GM19099 (cell line): ENCODE results near the gene PTDSS2.

Source experiments
- POLR2A ChIP-seq: IDR thresholded peaks from 3 replicates; pipeline ENCODE4 v1.6.1; 2011; ENCODE audit warnings: low read depth; ENCODE audit not compliant: insufficient read length; ENCODE audit errors: extremely low read depth

PTDSS2 gene

DNA sequence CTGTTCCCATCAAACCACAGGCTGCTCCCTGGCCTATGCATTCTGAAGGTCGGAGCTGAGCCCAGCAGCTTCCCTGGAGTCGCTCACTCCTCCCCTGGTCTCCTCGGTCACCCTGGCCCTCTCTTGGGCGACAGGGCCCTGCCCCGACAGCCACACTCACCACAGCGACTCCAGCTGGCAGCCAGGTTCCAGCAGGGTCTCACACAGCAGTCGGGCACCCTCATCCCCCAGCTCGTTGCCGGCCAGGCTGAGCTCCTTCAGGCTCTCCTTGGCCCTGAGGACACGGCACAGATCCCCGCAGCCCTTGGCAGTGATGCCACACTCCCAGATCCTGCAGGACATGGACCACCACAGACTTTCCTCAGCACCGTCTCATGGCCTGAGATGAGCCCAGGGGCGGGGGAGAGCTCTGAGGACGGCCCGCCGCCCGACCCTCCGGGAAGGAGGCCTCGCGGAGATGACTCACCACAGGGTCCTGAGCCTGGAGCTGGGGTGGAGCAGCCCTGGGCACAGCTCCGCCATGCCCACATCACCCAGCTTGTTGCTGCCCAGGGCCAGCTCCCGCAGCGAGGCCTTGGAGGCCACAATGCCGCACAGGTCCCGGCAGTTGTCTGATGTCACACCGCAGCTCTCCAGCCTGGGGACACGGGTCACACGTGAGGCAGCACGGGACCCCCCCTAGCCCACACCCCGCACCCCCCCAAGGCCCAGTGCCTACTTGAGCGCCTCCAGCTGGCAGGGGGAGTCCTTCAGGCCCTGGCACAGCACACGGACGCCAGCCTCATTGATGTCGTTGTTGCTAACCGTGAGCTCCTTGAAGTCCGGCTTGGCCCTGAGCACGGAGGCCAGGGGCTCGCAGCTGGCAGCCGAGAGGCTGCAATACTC is 48.5 kb downstream of the PTDSS2 start:
- TF ChIP-seq POLR2A, result no peak

DNA sequence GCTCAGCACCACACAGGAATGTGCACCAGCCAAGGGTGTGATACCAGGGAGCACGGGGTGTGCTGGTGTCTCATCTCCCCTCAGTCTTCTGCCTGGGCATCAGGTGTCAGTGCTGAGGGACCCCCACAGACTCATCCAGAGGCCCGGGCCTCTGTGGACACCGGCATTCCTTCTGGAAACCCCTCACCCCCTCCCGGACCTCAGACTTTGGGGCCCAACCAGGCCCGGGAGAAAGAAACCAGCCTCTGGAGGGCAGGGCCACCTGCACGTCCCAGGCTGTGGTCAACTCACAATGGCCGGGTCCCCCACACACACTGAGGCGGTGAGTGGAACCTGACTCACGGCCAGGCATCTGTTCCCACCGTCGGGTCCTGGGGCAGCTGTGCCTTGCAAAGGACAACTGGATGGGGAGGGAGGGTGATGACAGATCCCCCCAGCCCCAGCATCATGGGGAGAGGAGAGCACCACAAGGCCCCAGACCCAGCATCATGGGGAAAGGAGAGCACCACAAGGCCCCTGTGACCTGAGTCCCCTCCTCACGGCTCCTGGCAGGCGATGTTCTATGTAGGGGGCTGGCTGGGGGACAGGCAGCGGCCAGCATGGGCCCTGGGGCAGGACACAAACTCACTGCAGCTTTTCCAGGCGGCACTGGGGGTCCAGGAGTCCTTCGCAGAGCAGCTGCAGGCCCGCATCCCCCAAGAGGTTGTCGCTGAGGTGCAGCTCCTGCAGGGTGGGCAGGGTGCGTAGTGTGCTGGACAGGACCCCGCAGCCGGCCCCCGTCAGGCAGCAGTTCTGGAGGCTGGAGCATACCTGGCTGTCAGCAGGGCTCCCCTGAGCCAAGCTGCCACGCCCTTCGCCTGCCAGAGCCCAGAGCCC is 49.4 kb downstream of the PTDSS2 start:
- TF ChIP-seq POLR2A, result no peak

DNA sequence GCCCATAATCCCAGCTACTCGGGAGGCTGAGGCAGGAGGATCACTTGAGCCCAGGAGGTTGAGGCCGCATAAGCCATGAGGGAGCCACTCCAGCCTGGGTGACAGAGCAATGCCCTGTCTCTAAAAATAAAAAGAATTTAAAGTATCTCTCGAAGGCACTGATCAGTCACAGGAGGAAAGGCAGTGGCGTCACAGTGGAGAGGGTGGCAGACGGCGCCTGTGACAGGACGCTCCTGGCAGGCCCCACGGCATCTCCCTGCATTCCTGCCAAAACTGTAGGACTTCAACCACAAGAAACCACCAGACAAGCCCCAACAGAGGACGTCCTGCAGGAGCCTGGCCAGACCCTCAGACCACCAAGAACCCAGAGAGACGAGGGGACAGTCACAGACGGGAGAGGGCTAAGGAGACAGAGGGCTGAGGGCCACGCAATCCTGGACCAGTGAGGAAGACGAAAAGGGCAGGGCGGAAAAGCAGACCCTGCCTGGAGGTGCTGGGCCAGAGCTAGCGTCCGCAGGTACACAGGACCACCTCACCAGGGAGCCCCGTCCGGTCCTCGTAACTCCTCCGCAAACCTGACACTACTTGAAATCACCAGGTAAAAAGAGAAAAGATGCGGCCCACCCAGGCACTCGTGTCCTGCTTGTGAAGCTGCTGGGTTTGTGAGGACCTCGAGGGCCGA is 51.1 kb downstream of the PTDSS2 start:
- no peak for TF ChIP-seq POLR2A

DNA sequence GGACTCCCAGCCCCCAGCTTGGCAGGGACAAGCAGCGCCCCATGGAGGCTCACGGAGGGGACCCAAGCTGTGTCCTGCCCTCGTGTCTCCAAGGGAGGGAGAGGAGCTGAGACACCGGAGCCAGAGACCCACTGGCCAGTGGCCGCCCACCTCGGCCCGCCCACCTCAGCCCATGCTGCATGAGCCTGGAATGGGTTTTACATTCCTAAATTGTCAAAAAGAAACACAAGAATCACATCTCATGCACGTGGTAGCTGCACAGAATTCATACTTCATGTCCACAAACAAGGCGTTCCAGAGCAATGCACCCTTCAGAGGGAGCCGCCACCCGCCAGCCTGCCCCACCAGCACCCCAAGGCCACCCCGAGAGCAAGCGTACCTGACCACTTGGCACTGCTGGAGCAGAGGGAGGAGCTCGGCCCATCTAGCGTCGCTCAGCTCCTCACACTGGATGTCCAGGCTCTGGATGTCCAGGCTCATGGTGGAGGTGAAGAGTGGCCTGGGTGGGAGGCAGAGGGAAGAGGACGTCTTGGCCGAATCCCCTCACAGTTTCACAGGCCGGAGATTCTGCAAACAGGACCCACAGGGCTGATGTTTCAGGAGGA is 51.7 kb downstream of the PTDSS2 start:
- TF ChIP-seq POLR2A, result no peak

DNA sequence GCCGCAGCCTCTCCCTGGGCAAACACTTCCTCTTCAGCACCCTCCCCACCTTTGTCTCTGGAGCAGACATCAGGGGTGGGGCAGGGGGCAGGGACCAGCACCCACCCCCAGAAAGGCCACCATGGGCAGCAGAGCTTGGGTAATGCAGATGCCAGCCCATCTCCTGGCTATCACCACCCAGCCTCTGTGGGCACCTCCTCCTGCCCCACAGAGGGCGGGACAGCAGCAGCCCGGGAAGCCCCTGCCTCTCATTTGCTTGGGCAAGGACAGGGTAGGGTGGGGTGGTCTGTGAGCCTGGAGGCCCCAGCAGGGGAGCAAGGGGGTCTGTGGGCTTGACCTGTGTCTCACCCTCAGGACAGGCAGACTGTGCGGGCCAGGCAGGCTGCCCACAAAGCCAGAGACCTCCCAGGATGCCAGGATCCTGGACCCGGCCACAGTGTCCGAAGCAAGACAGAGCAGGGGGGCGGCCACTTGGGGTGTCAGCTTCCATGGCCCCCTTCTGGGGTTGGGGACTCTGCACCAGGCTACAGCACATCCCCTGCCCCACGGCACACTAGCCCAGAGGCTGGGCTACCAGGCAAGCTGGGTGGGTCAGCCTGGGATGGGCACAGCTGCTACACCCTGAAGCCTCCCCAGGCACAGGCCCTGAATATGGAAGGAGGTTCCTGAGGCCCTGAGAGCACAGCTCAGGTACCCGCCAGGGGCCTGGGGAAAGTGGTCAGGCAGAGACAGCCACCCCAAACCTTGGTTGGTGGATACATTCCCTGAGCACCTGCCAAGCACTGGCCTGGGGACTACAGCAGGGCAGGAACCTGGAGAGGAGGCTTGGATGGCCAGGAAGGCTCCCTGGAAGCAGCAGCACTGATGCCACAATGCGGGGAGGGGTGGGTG is 52.5 kb downstream of the PTDSS2 start:
- TF ChIP-seq POLR2A, result no peak

DNA sequence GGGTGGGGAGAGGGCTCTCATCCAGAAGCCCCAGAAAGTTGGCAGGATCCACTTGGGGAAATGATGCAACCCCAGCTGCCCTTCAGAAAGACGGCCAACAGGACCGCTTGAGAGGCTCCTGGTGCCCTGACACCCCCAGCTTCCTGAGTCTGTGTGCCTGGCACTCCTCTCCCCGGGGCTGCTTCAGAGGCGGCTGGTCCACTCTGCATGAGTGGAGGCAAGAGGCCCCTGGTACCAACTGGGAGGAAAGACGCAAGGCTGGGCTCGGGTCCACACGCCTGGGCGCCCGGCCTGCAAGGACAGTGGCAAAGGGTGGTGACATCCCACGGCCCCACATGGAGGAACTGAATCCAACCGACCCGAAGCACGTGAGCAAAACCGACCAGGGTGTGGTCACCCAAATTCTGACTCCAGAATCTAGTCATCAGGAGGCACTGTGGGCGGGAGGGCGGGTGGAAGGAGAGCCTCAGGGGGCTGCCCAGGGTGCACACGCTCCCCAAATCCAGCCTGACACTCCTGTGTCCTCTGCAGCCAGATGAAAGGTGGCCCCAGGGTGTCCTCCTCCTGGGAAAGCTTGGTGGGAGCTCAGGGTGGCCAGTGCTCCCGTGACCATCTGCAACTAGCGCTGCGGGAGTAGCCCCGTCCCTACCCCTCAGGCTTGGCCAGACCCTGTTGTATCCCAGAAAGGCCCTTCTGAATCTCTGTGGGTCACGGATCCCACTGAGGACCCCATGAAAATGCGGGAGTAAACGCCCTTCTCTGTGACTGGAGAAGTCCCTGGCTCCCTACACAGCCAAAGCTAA is 53.3 kb downstream of the PTDSS2 start:
- no peak for TF ChIP-seq POLR2A

DNA sequence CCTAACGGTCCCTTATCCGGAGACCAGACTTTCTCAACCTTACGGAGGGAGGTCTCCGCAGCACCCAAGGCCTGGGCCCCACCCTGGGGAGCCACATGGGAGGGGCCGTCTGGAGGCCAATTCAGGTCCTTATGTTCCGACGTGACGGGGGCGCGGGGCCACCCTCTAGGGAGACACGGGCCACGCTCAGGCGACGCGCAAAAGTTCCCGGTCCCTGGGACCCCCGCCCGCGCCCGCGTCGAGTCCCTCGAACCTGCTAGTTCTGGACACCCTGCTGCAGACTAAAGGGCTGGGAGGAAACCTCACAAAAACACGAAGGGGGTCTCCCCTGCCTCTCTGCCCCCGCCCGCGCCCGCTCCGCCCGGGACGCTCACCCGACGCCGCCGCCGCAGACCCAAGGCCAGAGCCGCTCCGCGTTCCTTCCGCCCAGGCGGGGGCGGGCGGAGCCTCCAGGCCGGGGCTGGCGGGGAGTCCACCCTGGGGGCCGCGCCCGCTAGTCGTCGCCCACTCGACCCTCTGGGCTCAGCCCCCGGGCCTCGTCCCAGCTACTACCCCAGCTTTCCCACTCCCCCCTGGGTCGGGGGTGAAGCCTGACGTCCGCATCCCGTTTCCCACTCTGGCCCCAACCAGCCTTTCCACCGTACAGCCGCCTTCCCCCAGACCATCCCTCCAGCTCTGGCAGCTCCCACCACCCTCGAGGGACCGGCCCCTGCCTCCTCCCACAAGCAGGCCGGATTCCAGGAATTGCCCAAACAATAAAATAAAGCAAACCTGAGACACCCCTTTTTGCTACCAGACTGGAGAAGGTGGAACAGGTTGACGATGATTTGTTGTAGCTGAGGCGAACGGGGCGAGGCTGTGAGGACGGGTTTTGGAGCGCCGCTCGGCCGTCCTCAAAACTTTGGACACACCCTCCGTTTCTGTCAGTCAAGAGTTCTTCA is 54.2 kb downstream of the PTDSS2 start:
- TF ChIP-seq POLR2A, result peak; percentile 29

DNA sequence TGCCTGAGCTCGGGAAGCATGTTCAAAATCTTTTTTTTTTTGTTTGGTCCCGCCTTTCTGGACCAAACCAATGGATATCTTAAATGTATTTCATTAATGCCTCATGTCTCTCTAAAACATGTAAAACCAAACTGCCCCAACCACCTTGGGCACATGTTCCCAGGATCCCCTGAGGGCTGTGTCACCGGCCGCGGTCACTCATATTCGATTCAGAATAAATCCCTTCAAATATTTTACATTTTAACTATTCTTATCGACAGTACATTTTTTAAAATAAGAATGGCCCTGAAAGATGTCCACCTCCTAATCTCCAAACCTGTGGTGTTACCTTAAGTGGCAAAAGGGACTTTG is 54.9 kb downstream of the PTDSS2 start:
- no peak for TF ChIP-seq POLR2A

DNA sequence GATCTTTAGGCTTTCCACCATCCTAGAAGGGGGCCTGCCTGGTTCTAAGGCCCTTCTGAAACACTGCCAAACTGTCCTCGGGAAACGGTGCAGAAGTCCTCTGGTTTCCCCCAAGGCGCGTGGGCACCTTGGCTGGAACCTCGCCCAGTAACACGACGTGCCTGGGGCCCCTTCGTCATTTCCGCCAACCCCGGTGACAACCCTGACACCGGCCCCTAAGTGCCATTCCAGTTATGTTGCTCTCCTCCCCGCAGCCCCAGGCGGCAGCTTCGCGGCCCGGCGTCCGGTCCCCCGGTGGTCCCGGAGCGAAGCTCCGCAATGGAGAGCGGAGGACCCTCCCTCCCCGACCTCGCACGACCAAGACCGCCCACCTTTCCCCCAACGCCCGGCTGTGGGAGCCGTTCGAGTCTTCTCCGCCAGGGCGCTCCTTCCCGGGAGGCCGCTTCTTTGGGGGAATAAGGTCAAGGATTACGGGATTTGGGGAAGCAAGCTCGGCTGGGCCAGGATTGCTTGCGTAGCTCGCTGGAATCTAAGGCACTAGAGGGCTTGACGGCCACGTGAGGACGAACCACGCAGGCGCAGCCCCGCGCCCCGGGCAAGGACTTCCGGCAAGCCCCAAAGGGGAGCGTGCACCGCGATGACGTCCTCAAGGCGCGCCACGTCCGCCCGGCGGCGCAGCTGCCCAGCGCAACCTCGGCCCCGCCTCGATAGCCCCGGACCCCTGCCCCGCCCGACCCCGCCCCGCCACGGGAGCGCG is 56.3 kb downstream of the PTDSS2 start:
- TF ChIP-seq POLR2A, result peak; percentile 76

DNA sequence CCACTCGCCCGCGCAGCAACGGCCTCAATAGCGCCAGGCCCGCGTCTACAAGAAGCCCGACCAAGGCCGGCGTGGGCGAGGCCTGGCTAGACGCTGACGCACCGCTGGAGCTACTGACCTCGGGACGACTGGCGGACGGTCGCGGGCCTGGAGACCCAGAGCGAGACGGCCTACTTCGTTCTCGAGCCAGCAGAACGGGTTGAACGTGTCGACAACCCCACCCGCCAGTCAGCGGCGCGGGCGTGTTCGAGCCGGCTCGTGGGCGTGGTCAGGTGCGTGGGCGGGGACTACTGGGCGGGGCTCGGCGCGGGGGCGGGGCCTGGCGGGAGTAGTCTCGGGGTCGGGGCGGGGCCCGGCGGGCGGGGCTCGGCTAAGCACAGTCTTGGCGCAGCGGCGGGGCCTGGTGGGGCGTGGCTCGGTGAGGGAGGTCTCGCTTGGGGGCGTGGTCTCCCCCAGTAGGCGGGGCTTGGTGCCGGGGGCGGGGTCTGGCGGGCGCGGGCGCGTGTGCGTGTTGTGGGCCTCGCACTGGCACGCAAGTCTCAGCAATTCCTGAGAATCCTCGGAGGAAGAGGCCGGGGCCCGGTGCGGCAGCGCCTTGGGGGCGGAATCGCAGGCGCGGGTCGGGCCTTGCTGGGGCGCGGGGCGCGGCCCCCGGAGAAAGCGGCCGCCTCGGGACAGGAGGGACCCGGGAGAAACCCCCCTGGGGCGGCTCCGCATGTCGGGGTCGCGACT is 57.1 kb downstream of the PTDSS2 start, which contains the start of gene RNH1:
TSS of gene RNH1 (minus strand) at position 248 of the 732 bp plus-strand sequence. CDS start 5,080 bp downstream, outside the sequence.
- peak; percentile 82 for TF ChIP-seq POLR2A
